Astrocyte (in vitro differentiated cells and primary cell): ENCODE measurements around the gene SHE.

Experiments used
- CTCF ChIP-seq: IDR thresholded peaks from 2 replicates; pipeline ENCODE4 v1.5.1; 2011; ENCODE audit warnings: low read depth, mild to moderate bottlenecking, inconsistent platforms, low read length, moderate library complexity; ENCODE audit not compliant: insufficient read depth
- EZH2 ChIP-seq: IDR thresholded peaks from 2 replicates; pipeline ENCODE4 v1.6.1; 2012; ENCODE audit warnings: mild to moderate bottlenecking, low read length, inconsistent platforms; ENCODE audit not compliant: insufficient read depth

GRCh38 chr1:154433161-154433764 is 68.9 kb downstream of the SHE start:
- TF ChIP-seq CTCF (no peak), EZH2 (no peak)
